NCI-H1105 (cell line): ENCODE results near the gene CELA2A.

ENCODE experiments used
- DNase-seq: peaks from one replicate; lab custom pipeline; 2025; lab: John Stamatoyannopoulos, UW

The CELA2A gene

GRCh38 chr1:15456313-15456954, at the start of gene CELA2A:
Gene CELA2A (plus strand): TSS chr1:15456732. CDS start chr1:15456754, 22 bp downstream.
- no peak for DNase-seq

GRCh38 chr1:15407580-15407979, 49.0 kb upstream of the CELA2A start:
- no peak for DNase-seq

GRCh38 chr1:15408890-15409387, 47.6 kb upstream of the CELA2A start:
- DNase-seq, result no peak

GRCh38 chr1:15409388-15410222, 46.9 kb upstream of the CELA2A start, which contains the start of gene EFHD2:
Gene EFHD2 (plus strand): TSS chr1:15409888. CDS start chr1:15409972, 84 bp downstream.
- DNase-seq, result peak; percentile 85

GRCh38 chr1:15410223-15410883, 46.2 kb upstream of the CELA2A start:
- DNase-seq, result no peak

- no peak for DNase-seq
Observed at GRCh38 chr1:15410884-15411245, 45.7 kb upstream of the CELA2A start.

- no peak for DNase-seq
Observed at GRCh38 chr1:15411593-15412137, 44.9 kb upstream of the CELA2A start.

- no peak for DNase-seq
Observed at GRCh38 chr1:15412175-15412800, 44.2 kb upstream of the CELA2A start.

GRCh38 chr1:15412843-15413242, 43.7 kb upstream of the CELA2A start:
- DNase-seq, result no peak

- DNase-seq, result no peak
Observed at GRCh38 chr1:15413563-15414444, 42.7 kb upstream of the CELA2A start.

GRCh38 chr1:15414445-15414983, 42.0 kb upstream of the CELA2A start:
- DNase-seq, result no peak

- DNase-seq, result no peak
Observed at GRCh38 chr1:15417059-15417934, 39.2 kb upstream of the CELA2A start.

GRCh38 chr1:15418806-15419515, 37.6 kb upstream of the CELA2A start:
- no peak for DNase-seq

- no peak for DNase-seq
Observed at GRCh38 chr1:15420853-15421465, 35.6 kb upstream of the CELA2A start.

- no peak for DNase-seq
Observed at GRCh38 chr1:15422871-15423270, 33.7 kb upstream of the CELA2A start.

GRCh38 chr1:15423355-15424077, 33.0 kb upstream of the CELA2A start:
- DNase-seq, result no peak

- DNase-seq, result peak; percentile 85
Observed at GRCh38 chr1:15424146-15424667, 32.3 kb upstream of the CELA2A start.

- no peak for DNase-seq
Observed at GRCh38 chr1:15424981-15425380, 31.6 kb upstream of the CELA2A start.
